Lung (tissue), 12 donors: Measurements from ENCODE around the gene RHOJ. TPM values are rescaled to one million over a fixed set of nuclear protein-coding genes. Genes with fewer than 3 reads are reported as not detected.
"Not testable (repeated sequence)": the region's sequence is repeated elsewhere in the genome, so short reads cannot be mapped to it uniquely, and the experiment has no call there.

Experiments
- ATAC-seq: fragments of 200-7000 bp; cut with Tn5 transposase; one replicate; pipeline ENCODE4 v1.9.1; 2020; ENCODE audit warnings: moderate number of reproducible peaks; ENCODE audit not compliant: insufficient read depth, low FRiP score
- DNase-seq, 3 donors: peaks; one replicate each; pipeline ENCODE4 v3.0.0-alpha.2; 2013 to 2017
- H3K27ac ChIP-seq, 2 donors: one replicate each; pipeline ENCODE4 v1.5.1; 2013; ENCODE audit warnings: mild to moderate bottlenecking in 2 of 2, moderate library complexity in 2 of 2, control low read depth in 1 of 2, inconsistent platforms in 1 of 2, low read depth in 1 of 2, low read length in 1 of 2
- H3K27me3 ChIP-seq, 3 donors: one replicate each; pipeline ENCODE4 v1.5.1; 2013; ENCODE audit warnings: low read length in 2 of 3; ENCODE audit not compliant: control insufficient read depth in 3 of 3, insufficient read depth in 3 of 3
- H3K36me3 ChIP-seq, 4 donors: one replicate each; pipeline ENCODE4 v1.5.1; 2013; ENCODE audit warnings: low read length in 4 of 4, mild to moderate bottlenecking in 1 of 4, moderate library complexity in 1 of 4; ENCODE audit not compliant: control insufficient read depth in 4 of 4, insufficient read depth in 4 of 4
- H3K4me1 ChIP-seq, 5 donors: one replicate each; pipeline ENCODE4 v1.5.1; 2013; ENCODE audit warnings: low read length in 5 of 5, mild to moderate bottlenecking in 2 of 5, moderate library complexity in 1 of 5; ENCODE audit not compliant: control insufficient read depth in 5 of 5, insufficient read depth in 5 of 5
- H3K4me3 ChIP-seq: one replicate; pipeline ENCODE4 v1.5.1; 2013; ENCODE audit warnings: mild to moderate bottlenecking, control low read depth, moderate library complexity
- H3K9ac ChIP-seq, 2 donors: one replicate each; pipeline ENCODE4 v1.5.1; 2013; ENCODE audit warnings: low read length in 2 of 2, control low read depth in 1 of 2; ENCODE audit not compliant: insufficient read depth in 1 of 2
- H3K9me3 ChIP-seq, 4 donors: one replicate each; pipeline ENCODE4 v1.5.1; 2013; ENCODE audit warnings: low read length in 3 of 4, mild to moderate bottlenecking in 1 of 4, moderate library complexity in 1 of 4; ENCODE audit not compliant: control insufficient read depth in 4 of 4, insufficient read depth in 3 of 4
- CTCF ChIP-seq: IDR thresholded peaks from 2 replicates; pipeline ENCODE4 v1.5.1; 2012; ENCODE audit warnings: mild to moderate bottlenecking; ENCODE audit errors: control extremely low read depth, extremely low read depth
- WGBS, 2 donors: extraction: QIAGEN DNeasy Blood & Tissue Kit; methylation state at CpG; one replicate each; pipeline ENCODE4 v1.1.7; 2013; 5-methylcytosine and 5-hydroxymethylcytosine counted together
- polyA plus RNA-seq, 2 donors: library from polyadenylated mRNA; stranded (reverse); fragments of 200-250 nt; gene quantifications; one replicate each; pipeline ENCODE4 v1.2.1, GENCODE V29; 2013
- total RNA-seq, 2 donors: library from RNA; depleted of rRNA in 1 of 2; stranded (reverse); fragments of >200 nt in 1 of 2; gene quantifications; one replicate each; pipeline ENCODE4 v1.2.1, GENCODE V29; 2014 to 2021
- donor health status: control.
- donor health status: control.
- donor health status: Bipolar disorder and iron deficiency.
- donor health status: healthy.
- donor health status: DM: yes; HTN: yes; CAD: no.

Gene RHOJ
- total and polyA plus RNA-seq, 4 donors, result 10.2 to 25.7 (median 17.8) TPM

- DNase-seq, result no peak
- Histone ChIP-seq H3K27me3 (no peaks in the 10 kb centered on the region), H3K9me3 (peaks cover 0 to 2% (median 0%) of the 10 kb centered on the region in 4 donors), H3K4me3 (no peak overlapping the region), H3K36me3 (no peaks in the 10 kb centered on the region), H3K4me1 (no peaks in the 10 kb centered on the region), H3K9ac (no peak overlapping the region), H3K27ac (no peak overlapping the region)
- TF ChIP-seq CTCF, result no peak
- ATAC-seq, result no peak
- 98 to 100% methylated on average over 1 of the region's 1 CpG for WGBS, 2 donors
These were observed 40.9 kb upstream of the RHOJ start for GRCh38 chr14:63163306-63163705.

DNA sequence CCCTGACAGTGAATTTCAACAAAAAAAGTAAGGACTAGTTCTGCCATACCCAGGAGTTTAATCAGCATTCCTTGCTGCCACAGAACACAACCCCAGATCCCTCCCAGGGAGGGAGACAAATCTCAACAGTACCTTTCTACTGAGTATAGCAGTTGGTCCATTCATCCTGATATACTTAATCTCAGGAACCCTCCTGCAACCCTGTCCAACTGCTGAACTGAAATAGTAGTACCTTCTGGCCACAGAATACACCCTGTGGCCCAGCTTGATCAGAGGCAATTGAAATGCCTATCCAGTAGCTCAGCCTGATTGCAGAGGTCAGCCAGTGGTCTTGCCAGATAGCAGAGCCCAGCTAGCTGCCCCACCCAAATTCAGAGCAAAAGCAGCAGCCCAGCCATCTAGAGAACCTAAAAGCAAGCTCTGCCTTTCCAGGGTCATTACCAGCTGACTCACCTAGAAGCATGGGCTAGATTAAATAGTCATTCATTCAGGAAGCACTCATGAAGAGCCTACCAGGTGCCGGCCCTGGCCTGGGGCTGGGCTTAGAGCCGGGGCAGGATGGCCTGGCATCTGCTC lies 40.0 kb upstream of the RHOJ start:
- ATAC-seq, result no peak
- H3K9me3 ChIP-seq, result peaks cover 0 to 5% (median 1%) of the 10 kb centered on the region in 4 donors
- no peak overlapping the region for H3K9ac ChIP-seq
- H3K36me3 ChIP-seq, result no peaks in the 10 kb centered on the region
- 83 to 90% methylated on average over 2 of the region's 2 CpGs for WGBS, 2 donors
- TF ChIP-seq CTCF, result no peak
- H3K4me3 ChIP-seq, result no peak overlapping the region
- no peaks in the 10 kb centered on the region for H3K4me1 ChIP-seq
- H3K27me3 ChIP-seq, result no peaks in the 10 kb centered on the region
- no peak overlapping the region for H3K27ac ChIP-seq
- DNase-seq, result no peak

DNA sequence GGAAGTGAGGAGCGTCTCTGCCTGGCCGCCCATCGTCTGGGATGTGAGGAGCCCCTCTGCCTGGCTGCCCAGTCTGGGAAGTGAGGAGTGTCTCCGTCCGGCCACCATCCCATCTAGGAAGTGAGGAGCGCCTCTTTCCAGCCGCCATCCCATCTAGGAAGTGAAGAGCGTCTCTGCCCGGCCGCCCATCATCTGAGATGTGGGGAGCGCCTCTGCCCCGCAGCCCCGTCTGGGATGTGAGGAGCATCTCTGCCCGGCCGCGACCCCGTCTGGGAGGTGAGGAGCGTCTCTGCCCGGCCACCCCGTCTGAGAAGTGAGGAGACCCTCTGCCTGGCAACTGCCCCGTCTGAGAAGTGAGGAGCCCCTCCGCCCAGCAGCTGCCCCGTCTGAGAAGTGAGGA lies 39.0 kb upstream of the RHOJ start:
- H3K9ac ChIP-seq, H3K9me3 ChIP-seq, H3K4me1 ChIP-seq, H3K27ac ChIP-seq, DNase-seq, H3K4me3 ChIP-seq, H3K27me3 ChIP-seq, H3K36me3 ChIP-seq, ATAC-seq: not testable (repeated sequence)
- WGBS, 2 donors, result 97% methylated on average over 14 to 22 of the region's 23 CpGs

GRCh38 chr14:63167044-63167443 lies 37.2 kb upstream of the RHOJ start:
- no peak for TF ChIP-seq CTCF
- WGBS, 2 donors, result 97 to 98% methylated on average over 2 of the region's 2 CpGs
- no peaks in the 10 kb centered on the region for H3K36me3 ChIP-seq
- no peak for ATAC-seq
- peaks cover 0 to 7% (median 4%) of the 10 kb centered on the region in 4 donors for H3K9me3 ChIP-seq
- no peak overlapping the region for H3K27ac ChIP-seq
- no peak overlapping the region for H3K4me3 ChIP-seq
- DNase-seq, result no peak
- H3K9ac ChIP-seq, result no peak overlapping the region
- no peaks in the 10 kb centered on the region for H3K4me1 ChIP-seq
- no peaks in the 10 kb centered on the region for H3K27me3 ChIP-seq
